Right lobe of liver (tissue), 6 donors: Measurements from ENCODE around the gene SRSF2. TPM values are rescaled to one million over a fixed set of nuclear protein-coding genes. Genes with fewer than 3 reads are reported as not detected.

Experiments used
- ATAC-seq, 4 donors: fragments of 200-7000 bp; cut with Tn5 transposase; one replicate each; pipeline ENCODE4 v1.9.1; 2020; ENCODE audit warnings: mild to moderate bottlenecking in 4 of 4, moderate library complexity in 4 of 4
- DNase-seq, 3 donors: peaks; one replicate each; pipeline ENCODE4 v3.0.0-alpha.2; 2020
- H3K27ac ChIP-seq, 3 donors: fragments of 200-600 bp; one replicate each; pipeline ENCODE4 v1.8.0; 2022
- H3K27me3 ChIP-seq, 2 donors: fragments of 200-600 bp; one replicate each; pipeline ENCODE4 v1.8.0; 2022
- H3K36me3 ChIP-seq, 4 donors: fragments of 200-600 bp; sonication (generic) in 1 of 4; one replicate each; pipeline versions ENCODE4 v1.5.1 to v1.8.0; 2017 to 2022; ENCODE audit warnings: control low read depth in 1 of 4
- H3K4me1 ChIP-seq, 4 donors: fragments of 200-600 bp; sonication (generic) in 1 of 4; one replicate each; pipeline versions ENCODE4 v1.5.1 to v1.8.0; 2017 to 2022; ENCODE audit warnings: control low read depth in 1 of 4
- H3K4me3 ChIP-seq, 3 donors: fragments of 200-600 bp; one replicate each; pipeline ENCODE4 v1.8.0; 2022
- H3K9me3 ChIP-seq, 4 donors: fragments of 200-600 bp; sonication (generic) in 1 of 4; one replicate each; pipeline versions ENCODE4 v1.5.1 to v1.8.0; 2017 to 2022; ENCODE audit warnings: control low read depth in 1 of 4
- POLR2A ChIP-seq: fragments of 450-650 bp; IDR thresholded peaks from one replicate; pipeline ENCODE4 v1.6.1; 2017; ENCODE audit warnings: antibody characterized with exemption, mild to moderate bottlenecking
- WGBS: methylation state at CpG from one replicate; pipeline ENCODE4 v1.1.6; 2018; ENCODE audit warnings: low coverage, low lambda C conversion rate; ENCODE audit not compliant: insufficient coverage; ENCODE audit errors: missing lambda C conversion rate; 5-methylcytosine and 5-hydroxymethylcytosine counted together
- intact Hi-C, 2 donors: fragments of 100-400 bp; cut with DNase I; formaldehyde crosslinking; loops; one replicate each; pipeline versions ENCODE4 v1.11.2 to v1.14.1; 2022
- total RNA-seq, 6 experiments: library from RNA; depleted of rRNA in 2 of 6; stranded (reverse); fragments of >200 nt in 2 of 6; fragmentation: NEBNext Ultra II Directional in 3 of 6; extraction: Animal tissue kit (Norgen Biotek cat#: 25700) in 3 of 6; gene quantifications; one replicate each; pipeline versions ENCODE4 v1.1.0 to v1.2.4, GENCODE V29; 2016 to 2023
- TF ChIP-seq, protein P1 (sequence below), 4 donors: fragments of 200-600 bp in 3 of 4; fragments of 450-650 bp in 1 of 4; IDR thresholded peaks; one replicate each; pipeline versions ENCODE4 v1.5.1 to v1.8.0; 2016 to 2022; ENCODE audit warnings: antibody characterized with exemption in 4 of 4, mild to moderate bottlenecking in 2 of 4
- donor health status: DM: no; HTN: yes; CAD: no.
- donor health status: DM: no; HTN: no; CAD: no.
- donor health status: DM: no; HTN: no; CAD: no.
- donor health status: DM: no; HTN: yes; CAD: no.
- donor health status: DM: no; HTN: yes; CAD: no.

Gene SRSF2
- total RNA-seq, 6 experiments from 2014 or later: 62.4 to 106 (median 86.0) TPM

DNA sequence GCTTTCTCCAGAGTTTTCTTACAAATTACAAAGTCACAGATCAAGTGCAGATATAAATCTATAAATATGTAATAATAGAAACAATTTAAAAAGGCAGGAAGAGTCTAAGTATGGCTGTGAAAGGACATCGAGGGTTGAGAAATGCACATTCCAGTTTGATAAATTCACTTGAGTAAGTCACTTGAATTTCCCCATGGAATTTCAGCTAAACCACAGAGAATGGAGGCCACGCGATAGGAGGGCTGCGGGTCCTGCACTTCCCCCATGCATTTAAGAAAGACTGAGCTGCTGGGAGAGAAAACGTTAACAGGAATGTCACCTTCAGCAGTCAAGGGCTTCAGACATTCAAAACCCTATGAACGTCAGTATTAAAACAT, 20.3 kb downstream of the SRSF2 start:
- Histone ChIP-seq H3K27me3 (no peaks in the 10 kb centered on the region), H3K4me3 (no peak overlapping the region), H3K9me3 (no peaks in the 10 kb centered on the region), H3K4me1 (peaks cover 0 to 4% (median 0%) of the 10 kb centered on the region in 4 donors), H3K27ac (peak overlapping the region in 2 of 3 donors; percentile 24 to 36), H3K36me3 (peaks cover 10 to 85% (median 45%) of the 10 kb centered on the region in 4 donors)
- no peak for ATAC-seq
- TF ChIP-seq POLR2A: no peak
- TF ChIP-seq, protein P1, sequence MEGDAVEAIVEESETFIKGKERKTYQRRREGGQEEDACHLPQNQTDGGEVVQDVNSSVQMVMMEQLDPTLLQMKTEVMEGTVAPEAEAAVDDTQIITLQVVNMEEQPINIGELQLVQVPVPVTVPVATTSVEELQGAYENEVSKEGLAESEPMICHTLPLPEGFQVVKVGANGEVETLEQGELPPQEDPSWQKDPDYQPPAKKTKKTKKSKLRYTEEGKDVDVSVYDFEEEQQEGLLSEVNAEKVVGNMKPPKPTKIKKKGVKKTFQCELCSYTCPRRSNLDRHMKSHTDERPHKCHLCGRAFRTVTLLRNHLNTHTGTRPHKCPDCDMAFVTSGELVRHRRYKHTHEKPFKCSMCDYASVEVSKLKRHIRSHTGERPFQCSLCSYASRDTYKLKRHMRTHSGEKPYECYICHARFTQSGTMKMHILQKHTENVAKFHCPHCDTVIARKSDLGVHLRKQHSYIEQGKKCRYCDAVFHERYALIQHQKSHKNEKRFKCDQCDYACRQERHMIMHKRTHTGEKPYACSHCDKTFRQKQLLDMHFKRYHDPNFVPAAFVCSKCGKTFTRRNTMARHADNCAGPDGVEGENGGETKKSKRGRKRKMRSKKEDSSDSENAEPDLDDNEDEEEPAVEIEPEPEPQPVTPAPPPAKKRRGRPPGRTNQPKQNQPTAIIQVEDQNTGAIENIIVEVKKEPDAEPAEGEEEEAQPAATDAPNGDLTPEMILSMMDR (IDR thresholded peaks at IDR 0.05): no peak
- DNase-seq: no peak
- intact Hi-C loops: no loop called here
- WGBS: 73% methylated on average over 4 of the region's 6 CpGs

DNA sequence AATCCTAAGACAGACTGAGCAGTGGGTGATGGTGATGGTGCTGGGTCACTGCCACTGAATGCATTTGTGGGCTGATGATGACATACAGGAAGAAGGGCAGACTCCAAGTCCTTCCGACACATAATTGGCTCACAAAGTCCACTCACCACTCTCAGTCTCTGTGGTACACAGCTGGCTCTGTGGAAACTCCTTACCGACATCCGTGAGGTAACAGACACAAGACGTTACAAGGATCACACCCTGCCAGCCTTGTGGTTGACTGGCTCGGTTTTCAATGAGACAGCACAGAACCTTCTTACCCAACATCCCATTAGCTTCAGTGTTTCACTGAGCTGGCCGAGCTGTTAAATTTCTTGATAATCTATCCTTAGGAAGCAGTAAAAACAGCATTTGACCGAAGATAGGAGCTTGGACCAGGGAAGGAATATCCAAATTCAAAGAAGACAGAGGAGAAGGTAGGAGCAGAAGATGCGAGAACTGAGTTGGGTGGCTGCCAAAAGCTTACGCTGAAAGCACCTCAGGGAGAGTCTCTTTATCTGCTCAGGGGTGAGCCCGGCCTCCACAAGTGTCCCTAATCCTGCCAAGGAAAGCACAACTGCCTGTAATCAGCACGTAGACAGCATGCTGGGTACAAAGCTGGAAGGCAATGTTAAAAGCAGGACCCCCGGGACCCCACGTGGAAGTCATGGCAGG, 20.8 kb downstream of the SRSF2 start:
- DNase-seq: no peak
- ATAC-seq: peak; percentile 42 to 72 (median 58)
- intact Hi-C loops: no loop called here

DNA sequence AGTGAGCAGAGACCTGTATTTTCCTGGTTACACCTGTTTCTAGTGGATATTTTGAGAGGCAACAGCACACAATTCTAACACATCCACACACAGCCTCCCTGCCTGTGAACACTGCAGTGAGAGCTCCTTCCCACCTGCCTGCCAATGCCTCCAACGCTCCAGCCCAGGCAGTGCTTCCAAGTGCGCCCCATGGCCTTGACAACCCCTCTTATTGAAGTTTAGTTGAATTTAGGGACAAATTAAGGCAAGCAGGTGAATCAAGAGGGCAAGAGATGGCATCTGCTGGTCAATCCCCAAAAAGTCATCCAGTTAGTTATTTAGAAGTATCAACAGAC, 21.7 kb downstream of the SRSF2 start:
- TF ChIP-seq POLR2A: no peak
- TF ChIP-seq, protein P1 (IDR thresholded peaks at IDR 0.05): no peak
- no peak overlapping the region for H3K27ac ChIP-seq
- H3K4me3 ChIP-seq: no peak overlapping the region
- no peaks in the 10 kb centered on the region for H3K27me3 ChIP-seq
- DNase-seq (no peak), ATAC-seq (no peak)
- WGBS: no CpG with 5 or more reads among the region's 2 CpGs
- H3K36me3 ChIP-seq: peaks cover 9 to 71% (median 33%) of the 10 kb centered on the region in 4 donors
- peaks cover 0 to 9% (median 0%) of the 10 kb centered on the region in 4 donors for H3K4me1 ChIP-seq
- intact Hi-C loops: no loop called here
- H3K9me3 ChIP-seq: no peaks in the 10 kb centered on the region

More for the DNA sequence above, 20.8 kb downstream of the SRSF2 start:
- H3K4me1 ChIP-seq: peaks cover 0 to 6% (median 0%) of the 10 kb centered on the region in 4 donors
- peak overlapping the region in 2 of 3 donors; percentile 24 to 36 for H3K27ac ChIP-seq
- H3K36me3 ChIP-seq: peaks cover 10 to 79% (median 40%) of the 10 kb centered on the region in 4 donors
- H3K4me3 ChIP-seq: no peak overlapping the region
- H3K27me3 ChIP-seq: no peaks in the 10 kb centered on the region
- 64% methylated on average over 8 of the region's 13 CpGs for WGBS
- H3K9me3 ChIP-seq: no peaks in the 10 kb centered on the region
- TF ChIP-seq POLR2A: no peak
- TF ChIP-seq, protein P1 (IDR thresholded peaks at IDR 0.05): no peak

DNA sequence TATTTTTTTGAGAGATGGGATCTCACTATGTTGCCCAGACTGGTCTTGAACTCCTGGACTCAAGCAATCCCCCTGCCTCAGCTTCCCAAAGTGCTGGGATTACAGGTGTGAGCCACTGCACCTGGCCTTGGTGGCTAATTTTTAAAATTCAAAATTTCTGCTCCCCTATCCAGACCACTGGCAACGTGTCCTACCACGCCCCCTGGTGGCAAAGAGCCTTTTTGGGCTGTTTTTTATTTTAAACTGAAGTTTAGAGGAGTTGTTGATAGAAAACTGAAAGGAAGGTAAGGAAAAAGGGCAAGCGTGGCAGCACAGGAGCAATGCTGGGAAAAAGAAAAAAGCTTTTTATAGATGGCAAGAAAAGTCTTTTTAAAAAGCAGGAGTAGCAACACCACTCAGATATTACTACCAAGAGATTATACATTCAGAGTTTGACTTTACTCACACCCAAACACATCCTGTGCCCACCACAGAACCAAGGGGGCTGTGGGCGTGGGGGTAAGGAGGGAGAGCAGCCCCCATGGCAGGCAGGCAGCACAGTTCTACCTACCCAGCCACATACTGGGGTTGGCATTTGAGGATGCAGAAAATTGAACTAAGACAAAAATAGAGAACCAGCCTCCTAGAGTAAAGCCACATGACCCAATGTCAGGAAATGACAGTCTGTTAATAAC, 22.2 kb downstream of the SRSF2 start:
- ATAC-seq (peak; percentile 12 to 33 (median 22)), DNase-seq (peak in 2 of 3 donors; percentile 64 to 66)
- intact Hi-C loops: no loop called here
- Histone ChIP-seq H3K27me3 (no peaks in the 10 kb centered on the region), H3K4me3 (no peak overlapping the region), H3K4me1 (peaks cover 0 to 9% (median 0%) of the 10 kb centered on the region in 4 donors), H3K36me3 (peaks cover 4 to 66% (median 30%) of the 10 kb centered on the region in 4 donors), H3K27ac (no peak overlapping the region), H3K9me3 (no peaks in the 10 kb centered on the region)
- WGBS: 18% methylated on average over 4 of the region's 4 CpGs
- TF ChIP-seq, protein P1 (IDR thresholded peaks at IDR 0.05): peak; percentile 59 to 85 (median 80)
- no peak for TF ChIP-seq POLR2A
